HFFc6 (cell line): ENCODE measurements around the gene CENPP. TPM values are rescaled to one million over a fixed set of nuclear protein-coding genes. Genes with fewer than 3 reads are reported as not detected.

Experiments
- DNase-seq: peaks from one replicate; pipeline ENCODE4 v3.0.0-alpha.2; 2018
- H3K27ac Mint-ChIP-seq: 2 replicates; pipeline ENCODE4 v1.8.0; 2020; ENCODE audit warnings: mild to moderate bottlenecking, mixed read lengths
- H3K27me3 Mint-ChIP-seq: 2 replicates; pipeline ENCODE4 v1.8.0; 2021; ENCODE audit warnings: mild to moderate bottlenecking, moderate library complexity, mixed read lengths; ENCODE audit not compliant: insufficient read depth
- H3K36me3 Mint-ChIP-seq: 2 replicates; pipeline ENCODE4 v1.8.0; 2021; ENCODE audit warnings: low read depth, mixed read lengths
- H3K4me1 Mint-ChIP-seq: 2 replicates; pipeline ENCODE4 v1.8.0; 2020; ENCODE audit warnings: low read depth, mixed read lengths
- H3K4me3 Mint-ChIP-seq: 2 replicates; pipeline ENCODE4 v1.8.0; 2020; ENCODE audit warnings: mild to moderate bottlenecking, moderate library complexity, mixed read lengths
- H3K9me3 Mint-ChIP-seq: 2 replicates; pipeline ENCODE4 v1.8.0; 2020; ENCODE audit warnings: mild to moderate bottlenecking, mixed read lengths
- CTCF ChIP-seq: fragments of 200-600 bp; sonication (generic); IDR thresholded peaks from 2 replicates; pipeline ENCODE4 v1.5.0; 2021; ENCODE audit warnings: antibody characterized with exemption, mild to moderate bottlenecking
- total RNA-seq, 6 experiments: library from RNA; stranded (reverse); fragmentation: NEBNext Ultra II Directional; extraction: Animal tissue kit (Norgen Biotek cat#: 25700); gene quantifications; 2 replicates in 1 of 6; 3 replicates in 5 of 6; pipeline ENCODE4 v1.2.3, GENCODE V29; 2021

The CENPP gene
- total RNA-seq, 6 experiments from 2014 or later, result 3.0 to 7.0 (median 6.0) TPM

GRCh38 chr9:92506184-92506857 lies 180.6 kb downstream of the CENPP start:
- Mint-ChIP-seq H3K4me3 (peak overlapping the region; percentile 64), H3K4me1 (peaks cover 68% of the 10 kb centered on the region), H3K27me3 (no peaks in the 10 kb centered on the region), H3K9me3 (no peaks in the 10 kb centered on the region), H3K36me3 (no peaks in the 10 kb centered on the region; the same call in 1 of the 2 replicates), H3K27ac (peak overlapping the region; percentile 98)
- TF ChIP-seq CTCF, result no peak
- DNase-seq, result peak; percentile 96

- Mint-ChIP-seq H3K27ac (peak overlapping the region; percentile 98), H3K9me3 (no peaks in the 10 kb centered on the region), H3K36me3 (no peaks in the 10 kb centered on the region; the same call in 1 of the 2 replicates), H3K4me3 (peak overlapping the region; percentile 64), H3K4me1 (peaks cover 69% of the 10 kb centered on the region), H3K27me3 (no peaks in the 10 kb centered on the region)
- DNase-seq, result no peak
- TF ChIP-seq CTCF, result 0 out of 2 replicates have a peak, but pooled peaks have one; percentile 10
Measured at GRCh38 chr9:92507005-92507404, 181.3 kb downstream of the CENPP start.

GRCh38 chr9:92507496-92507895 lies 181.7 kb downstream of the CENPP start:
- H3K27me3 Mint-ChIP-seq, result no peaks in the 10 kb centered on the region
- H3K4me3 Mint-ChIP-seq, result peak overlapping the region; percentile 64; the same call in 1 of the 2 replicates
- H3K9me3 Mint-ChIP-seq, result no peaks in the 10 kb centered on the region
- peaks cover 69% of the 10 kb centered on the region for H3K4me1 Mint-ChIP-seq
- DNase-seq, result no peak
- no peaks in the 10 kb centered on the region; the same call in 1 of the 2 replicates for H3K36me3 Mint-ChIP-seq
- H3K27ac Mint-ChIP-seq, result peak overlapping the region; percentile 98
- no peak for TF ChIP-seq CTCF

- no peak for DNase-seq
- peak overlapping the region; percentile 98 for H3K27ac Mint-ChIP-seq
- H3K4me3 Mint-ChIP-seq, result no peak overlapping the region
- no peaks in the 10 kb centered on the region for H3K27me3 Mint-ChIP-seq
- H3K36me3 Mint-ChIP-seq, result no peaks in the 10 kb centered on the region; the same call in 1 of the 2 replicates
- TF ChIP-seq CTCF, result no peak
- peaks cover 73% of the 10 kb centered on the region for H3K4me1 Mint-ChIP-seq
- no peaks in the 10 kb centered on the region for H3K9me3 Mint-ChIP-seq
Measured at GRCh38 chr9:92508018-92508820, 182.5 kb downstream of the CENPP start.

- H3K27ac Mint-ChIP-seq, result no peak overlapping the region
Measured at GRCh38 chr9:92509050-92509449, 183.3 kb downstream of the CENPP start.

More at GRCh38 chr9:92509050-92509449, 183.3 kb downstream of the CENPP start:
- TF ChIP-seq CTCF, result no peak
- no peaks in the 10 kb centered on the region for H3K9me3 Mint-ChIP-seq
- no peaks in the 10 kb centered on the region for H3K27me3 Mint-ChIP-seq
- H3K36me3 Mint-ChIP-seq, result no peaks in the 10 kb centered on the region; the same call in 1 of the 2 replicates
- no peak overlapping the region for H3K4me3 Mint-ChIP-seq
- peaks cover 68% of the 10 kb centered on the region for H3K4me1 Mint-ChIP-seq
- DNase-seq, result no peak
